ENCODE results near the gene P3H1. TPM values are rescaled to one million over a fixed set of nuclear protein-coding genes. Genes with fewer than 3 reads are reported as not detected.

P3H1 gene
- total and polyA plus RNA-seq, 2 donors (not counting 1 experiment from before 2014, with no cell fraction given): 42.2 to 51.3 TPM

DNA sequence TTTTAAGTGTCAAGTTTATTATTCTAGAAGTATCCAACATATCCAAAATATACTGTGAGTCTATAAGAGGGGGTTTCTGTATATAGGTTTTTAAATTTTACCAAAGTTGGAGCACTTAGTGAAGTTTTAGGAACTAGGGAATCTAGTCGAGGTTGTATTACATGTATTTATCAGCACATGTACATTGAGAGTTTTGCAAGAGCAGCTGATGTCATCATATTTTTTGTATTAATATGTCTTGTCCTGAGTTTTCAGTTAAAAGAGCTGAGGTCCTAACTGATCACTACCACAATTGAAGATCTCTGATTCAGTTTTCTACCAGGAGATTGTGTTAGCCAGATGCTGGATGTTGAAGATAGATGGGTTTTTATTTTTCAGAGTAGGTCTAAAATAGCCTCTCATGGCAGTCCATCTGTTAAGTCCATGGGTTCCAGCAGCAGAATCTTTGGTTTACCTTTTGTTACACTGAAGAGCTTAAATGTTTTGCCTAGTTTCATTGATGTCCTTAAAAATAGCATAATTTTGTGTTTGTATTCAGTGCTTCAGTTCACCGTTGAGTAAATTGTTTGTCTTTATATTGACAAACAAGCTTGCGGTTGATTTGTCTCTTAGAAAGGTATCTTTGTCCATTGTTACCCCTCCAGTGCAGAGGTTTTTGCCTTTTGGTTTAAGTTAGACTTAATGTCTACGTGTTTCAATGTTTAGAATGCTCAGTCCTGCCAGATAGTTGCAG is 68.6 kb downstream of the P3H1 start:
- intact Hi-C loops (cut with micrococcal nuclease): no loop called here
- Mint-ChIP-seq H3K27me3 (no peaks in the 10 kb centered on the region), H3K9me3 (ENCODE audit: insufficient read depth) (no peaks in the 10 kb centered on the region), H3K4me1 (peaks cover 5% of the 10 kb centered on the region), H3K4me3 (no peak overlapping the region), H3K27ac (peak overlapping the region; percentile 18)
- Histone ChIP-seq H3K79me2 (ENCODE audit: control insufficient read depth, insufficient read depth, low read length) (peaks cover 43% of the 10 kb centered on the region), H2AFZ (ENCODE audit: insufficient read depth, low read depth, low read length, poor library complexity, severe bottlenecking) (no peak overlapping the region), H4K20me1 (ENCODE audit: control insufficient read depth, insufficient read depth, low read length, poor library complexity, severe bottlenecking) (peaks cover 58% of the 10 kb centered on the region), H3K9ac (ENCODE audit: low read length) (no peak overlapping the region), H3K36me3 (replicated peaks in 1 of 2; ENCODE audit: control extremely low read depth in 1 of 2, control insufficient read depth in 1 of 2, extremely low read depth in 1 of 2, insufficient read depth in 2 of 2, low read length in 1 of 2) (peaks cover 5 to 90% of the 10 kb centered on the region in 2 experiments), H3K4me3 (ENCODE audit: control extremely low read depth in 1 of 5, extremely low read depth in 1 of 5, insufficient read depth in 1 of 5, low read depth in 2 of 5, low read length in 4 of 5) (no peak overlapping the region), H3K27ac (ENCODE audit: low read length in 2 of 2) (no peak overlapping the region), H3K9me3 (ENCODE audit: control extremely low read depth in 1 of 3, control insufficient read depth in 2 of 3, insufficient read depth in 1 of 3, low read length in 2 of 3) (no peaks in the 10 kb centered on the region), H3K27me3 (replicated peaks in 1 of 4; ENCODE audit: control extremely low read depth in 1 of 4, control insufficient read depth in 3 of 4, insufficient read depth in 4 of 4, low read length in 3 of 4) (no peaks in the 10 kb centered on the region), H3K4me2 (replicated peaks; ENCODE audit: low read depth, low read length, poor library complexity, severe bottlenecking) (no peak overlapping the region), H3K4me1 (ENCODE audit: control insufficient read depth in 2 of 2, insufficient read depth in 2 of 2, low read length in 2 of 2) (no peaks in the 10 kb centered on the region)
- POLR2A ChIA-PET: no interaction called here
- WGBS (ENCODE audit: insufficient coverage): 100% methylated on average over 2 of the region's 4 CpGs
- no peak for ATAC-seq (ENCODE audit: low read depth)
- CTCF ChIA-PET: no interaction called here
- TF ChIP-seq CTCF (IDR thresholded peaks at IDR 0.05): no peak
- TF ChIP-seq EZH2 (IDR thresholded peaks at IDR 0.05; ENCODE audit: borderline replicate concordance, insufficient read depth, low read depth, low read length, poor library complexity, severe bottlenecking): no peak
- no peak for DNase-seq

Other genes starting within 250 kb of the P3H1 start
- 48.8 and 50.3 TPM in 2 replicates for gene PPIH, start 108.6 kb downstream of the P3H1 start, total RNA-seq
- 42.4 and 51.4 TPM in 2 replicates for gene PPIH, start 108.6 kb downstream of the P3H1 start, polyA plus RNA-seq
- gene YBX1, start 84.6 kb downstream of the P3H1 start, total RNA-seq: 314 and 345 TPM in 2 replicates
- 164 and 244 TPM in 2 replicates for gene YBX1, start 84.6 kb downstream of the P3H1 start, polyA plus RNA-seq
- not detected in 2 replicates for gene CLDN19, start 26.8 kb downstream of the P3H1 start, total RNA-seq
- gene CLDN19, start 26.8 kb downstream of the P3H1 start, polyA plus RNA-seq: 0.03 TPM in 1 of 2 replicates, not detected in the other
- gene C1orf50, start 221 bp upstream of the P3H1 start, total RNA-seq: 13.1 and 17.1 TPM in 2 replicates
- 2.7 and 4.5 TPM in 2 replicates for gene C1orf50, start 221 bp upstream of the P3H1 start, polyA plus RNA-seq
- 0.46 and 0.47 TPM in 2 replicates for gene TMEM269, start 18.0 kb upstream of the P3H1 start, total RNA-seq
- gene TMEM269, start 18.0 kb upstream of the P3H1 start, polyA plus RNA-seq: 0.21 and 0.32 TPM in 2 replicates
- gene ERMAP, start 50.1 kb upstream of the P3H1 start, total RNA-seq: 13.1 and 13.5 TPM in 2 replicates
- 4.9 and 6.8 TPM in 2 replicates for gene ERMAP, start 50.1 kb upstream of the P3H1 start, polyA plus RNA-seq
- gene SVBP, start 50.4 kb upstream of the P3H1 start, total RNA-seq: 21.9 and 23.2 TPM in 2 replicates
- 12.4 and 12.6 TPM in 2 replicates for gene SVBP, start 50.4 kb upstream of the P3H1 start, polyA plus RNA-seq
- 17.1 and 18.4 TPM in 2 replicates for gene ZNF691, start 79.6 kb upstream of the P3H1 start, total RNA-seq
- 8.3 and 12.4 TPM in 2 replicates for gene ZNF691, start 79.6 kb upstream of the P3H1 start, polyA plus RNA-seq
- 240 and 241 TPM in 2 replicates for gene SLC2A1, start 191.8 kb upstream of the P3H1 start, total RNA-seq
- gene SLC2A1, start 191.8 kb upstream of the P3H1 start, polyA plus RNA-seq: 223 and 346 TPM in 2 replicates

All from B cell (primary cell).